Liver (tissue), 9 donors: Measurements from ENCODE around the gene RHOT2. TPM values are rescaled to one million over a fixed set of nuclear protein-coding genes. Genes with fewer than 3 reads are reported as not detected.

ENCODE experiments used
- DNase-seq: peaks from one replicate; pipeline ENCODE4 v3.0.0-alpha.2; 2017; ENCODE audit warnings: low spot score
- H3K27ac ChIP-seq, 2 donors: one replicate each; pipeline ENCODE4 v1.7.0; 2013; ENCODE audit warnings: inconsistent platforms in 2 of 2, low read length in 2 of 2, control low read depth in 1 of 2, low read depth in 1 of 2, mild to moderate bottlenecking in 1 of 2
- H3K27me3 ChIP-seq, 4 donors: one replicate each; pipeline versions ENCODE4 v1.6.1 to v1.7.0; 2013; ENCODE audit warnings: low read length in 3 of 4, inconsistent platforms in 1 of 4, mild to moderate bottlenecking in 1 of 4, moderate library complexity in 1 of 4; ENCODE audit not compliant: control insufficient read depth in 4 of 4, insufficient read depth in 4 of 4
- H3K36me3 ChIP-seq, 4 donors: one replicate each; pipeline versions ENCODE4 v1.6.1 to v1.7.0; 2013; ENCODE audit warnings: low read length in 3 of 4, mild to moderate bottlenecking in 3 of 4, low read depth in 1 of 4, moderate library complexity in 1 of 4; ENCODE audit not compliant: control insufficient read depth in 4 of 4, insufficient read depth in 3 of 4
- H3K4me1 ChIP-seq, 4 donors: one replicate each; pipeline versions ENCODE4 v1.6.1 to v1.7.0; 2013; ENCODE audit warnings: low read length in 3 of 4, mild to moderate bottlenecking in 3 of 4, moderate library complexity in 1 of 4; ENCODE audit not compliant: control insufficient read depth in 4 of 4, insufficient read depth in 4 of 4
- H3K4me3 ChIP-seq, 3 donors: one replicate each; pipeline versions ENCODE4 v1.6.1 to v1.7.0; 2013; ENCODE audit warnings: low read length in 3 of 3, control low read depth in 1 of 3, low read depth in 1 of 3, mild to moderate bottlenecking in 1 of 3
- H3K9ac ChIP-seq, 2 donors: one replicate each; pipeline ENCODE4 v1.7.0; 2013; ENCODE audit warnings: low read length in 2 of 2, mild to moderate bottlenecking in 2 of 2, moderate library complexity in 2 of 2, control low read depth in 1 of 2, low read depth in 1 of 2
- H3K9me3 ChIP-seq, 4 donors: one replicate each; pipeline versions ENCODE4 v1.6.1 to v1.7.0; 2013; ENCODE audit warnings: low read length in 3 of 4; ENCODE audit not compliant: control insufficient read depth in 4 of 4
- CTCF ChIP-seq: fragments of 150-350 bp; IDR thresholded peaks from 2 replicates; pipeline ENCODE4 v1.5.1; 2017; ENCODE audit warnings: improper control_type of control experiment, low read depth, low read length; ENCODE audit not compliant: missing input control
- EGR1 ChIP-seq, 2 donors: IDR thresholded peaks; 2 replicates each; pipeline ENCODE4 v1.6.1; 2016 to 2018; ENCODE audit warnings: antibody characterized with exemption in 2 of 2, low read depth in 2 of 2
- GABPA ChIP-seq, 2 donors: IDR thresholded peaks in 1 of 2; conservative IDR thresholded peaks in 1 of 2; 2 replicates each; pipeline ENCODE4 v1.6.1; 2016; ENCODE audit warnings: antibody characterized with exemption in 2 of 2, mild to moderate bottlenecking in 1 of 2, moderate library complexity in 1 of 2
- HNF4A ChIP-seq, 2 donors: conservative IDR thresholded peaks; 2 replicates each; pipeline ENCODE4 v1.6.1; 2016; ENCODE audit warnings: antibody characterized with exemption in 2 of 2, mild to moderate bottlenecking in 2 of 2
- JUND ChIP-seq, 2 donors: IDR thresholded peaks; 2 replicates each; pipeline ENCODE4 v1.6.1; 2016; ENCODE audit warnings: antibody characterized with exemption in 2 of 2
- MAX ChIP-seq: IDR thresholded peaks from 2 replicates; pipeline ENCODE4 v1.6.1; 2016; ENCODE audit warnings: antibody characterized with exemption
- NR2F2 ChIP-seq: IDR thresholded peaks from 2 replicates; pipeline ENCODE4 v1.6.1; 2016; ENCODE audit warnings: antibody characterized with exemption
- RAD21 ChIP-seq, 2 donors: IDR thresholded peaks; 2 replicates each; pipeline ENCODE4 v1.6.1; 2016; ENCODE audit warnings: antibody characterized with exemption in 2 of 2, mild to moderate bottlenecking in 2 of 2
- RXRA ChIP-seq, 2 donors: IDR thresholded peaks; 2 replicates each; pipeline ENCODE4 v1.6.1; 2017 to 2018; ENCODE audit warnings: antibody characterized with exemption in 2 of 2, mild to moderate bottlenecking in 1 of 2
- SP1 ChIP-seq: IDR thresholded peaks from 2 replicates; pipeline ENCODE4 v1.6.1; 2018; ENCODE audit warnings: antibody characterized with exemption, mild to moderate bottlenecking
- YY1 ChIP-seq: IDR thresholded peaks from 2 replicates; pipeline ENCODE4 v1.6.1; 2016; ENCODE audit warnings: antibody characterized with exemption, mild to moderate bottlenecking
- WGBS: extraction: QIAGEN DNeasy Blood & Tissue Kit; methylation state at CpG from one replicate; pipeline ENCODE4 v1.1.7; 2013; 5-methylcytosine and 5-hydroxymethylcytosine counted together
- polyA plus RNA-seq, 2 donors: library from polyadenylated mRNA; stranded (reverse) in 1 of 2; unstranded in 1 of 2; fragments of 200-250 nt in 1 of 2; fragments of >200 nt in 1 of 2; fragmentation: Nextera tagmentation in 1 of 2; extraction: Ambion mirVana in 1 of 2; gene quantifications; one replicate each; pipeline versions ENCODE4 v1.2.1 to v1.2.3, GENCODE V29; 2013 to 2015
- total RNA-seq, 2 donors: library from RNA; depleted of rRNA; stranded (reverse); fragments of >200 nt; gene quantifications; one replicate each; pipeline ENCODE4 v1.2.3, GENCODE V29; 2014
- TF ChIP-seq, protein P1 (sequence below): IDR thresholded peaks from 2 replicates; pipeline ENCODE4 v1.6.1; 2016; ENCODE audit warnings: antibody characterized with exemption
- TF ChIP-seq, protein P2 (sequence below): IDR thresholded peaks from 2 replicates; pipeline ENCODE4 v1.6.1; 2016; ENCODE audit warnings: antibody characterized with exemption, mild to moderate bottlenecking
- TF ChIP-seq, protein P3 (sequence below): IDR thresholded peaks from 2 replicates; pipeline ENCODE4 v1.6.1; 2016; ENCODE audit warnings: antibody characterized with exemption
- donor health status: healthy.
- donor health status: healthy.
- donor health status: healthy.
- donor health status: healthy.
- donor health status: healthy.

RHOT2 gene
- total and polyA plus RNA-seq, 4 donors = 20.8 to 37.9 (median 34.3) TPM

DNA sequence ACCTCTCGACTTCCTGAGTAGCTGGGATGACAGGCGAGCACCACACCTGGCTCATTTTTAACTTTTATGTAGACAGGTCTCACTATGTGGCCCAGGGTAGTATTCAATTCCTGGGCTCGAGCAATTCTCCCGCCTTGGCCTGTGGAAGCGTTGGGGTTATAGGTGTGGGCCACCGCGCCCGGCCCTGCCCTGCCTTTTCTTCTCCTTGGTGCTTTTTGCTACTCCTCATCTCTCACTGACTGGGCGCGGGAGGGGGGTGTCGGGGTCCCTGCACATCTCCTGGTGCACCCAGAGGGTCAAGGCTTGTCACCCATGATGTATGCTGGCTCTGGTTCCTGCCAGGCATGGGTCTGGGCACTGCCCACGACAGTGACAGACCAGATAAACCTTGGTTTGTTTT is 23.4 kb upstream of the RHOT2 start:
- H3K27ac ChIP-seq = peak overlapping the region; percentile 20 to 27
- 88% methylated on average over 12 of the region's 12 CpGs for WGBS
- peaks cover 24 to 79% (median 53%) of the 10 kb centered on the region in 4 donors for H3K4me1 ChIP-seq
- no peak overlapping the region for H3K4me3 ChIP-seq
- DNase-seq = no peak
- TF ChIP-seq CTCF (no peak), RXRA (IDR thresholded peaks at IDR 0.05) (no peak), HNF4A (conservative IDR thresholded peaks at IDR 0.05) (no peak), GABPA (IDR thresholded peaks at IDR 0.05 in 1 of 2, conservative IDR thresholded peaks at IDR 0.05 in 1 of 2) (no peak), JUND (IDR thresholded peaks at IDR 0.05) (no peak)
- TF ChIP-seq, protein P1, sequence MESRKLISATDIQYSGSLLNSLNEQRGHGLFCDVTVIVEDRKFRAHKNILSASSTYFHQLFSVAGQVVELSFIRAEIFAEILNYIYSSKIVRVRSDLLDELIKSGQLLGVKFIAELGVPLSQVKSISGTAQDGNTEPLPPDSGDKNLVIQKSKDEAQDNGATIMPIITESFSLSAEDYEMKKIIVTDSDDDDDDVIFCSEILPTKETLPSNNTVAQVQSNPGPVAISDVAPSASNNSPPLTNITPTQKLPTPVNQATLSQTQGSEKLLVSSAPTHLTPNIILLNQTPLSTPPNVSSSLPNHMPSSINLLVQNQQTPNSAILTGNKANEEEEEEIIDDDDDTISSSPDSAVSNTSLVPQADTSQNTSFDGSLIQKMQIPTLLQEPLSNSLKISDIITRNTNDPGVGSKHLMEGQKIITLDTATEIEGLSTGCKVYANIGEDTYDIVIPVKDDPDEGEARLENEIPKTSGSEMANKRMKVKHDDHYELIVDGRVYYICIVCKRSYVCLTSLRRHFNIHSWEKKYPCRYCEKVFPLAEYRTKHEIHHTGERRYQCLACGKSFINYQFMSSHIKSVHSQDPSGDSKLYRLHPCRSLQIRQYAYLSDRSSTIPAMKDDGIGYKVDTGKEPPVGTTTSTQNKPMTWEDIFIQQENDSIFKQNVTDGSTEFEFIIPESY = no peak
- TF ChIP-seq, protein P2, sequence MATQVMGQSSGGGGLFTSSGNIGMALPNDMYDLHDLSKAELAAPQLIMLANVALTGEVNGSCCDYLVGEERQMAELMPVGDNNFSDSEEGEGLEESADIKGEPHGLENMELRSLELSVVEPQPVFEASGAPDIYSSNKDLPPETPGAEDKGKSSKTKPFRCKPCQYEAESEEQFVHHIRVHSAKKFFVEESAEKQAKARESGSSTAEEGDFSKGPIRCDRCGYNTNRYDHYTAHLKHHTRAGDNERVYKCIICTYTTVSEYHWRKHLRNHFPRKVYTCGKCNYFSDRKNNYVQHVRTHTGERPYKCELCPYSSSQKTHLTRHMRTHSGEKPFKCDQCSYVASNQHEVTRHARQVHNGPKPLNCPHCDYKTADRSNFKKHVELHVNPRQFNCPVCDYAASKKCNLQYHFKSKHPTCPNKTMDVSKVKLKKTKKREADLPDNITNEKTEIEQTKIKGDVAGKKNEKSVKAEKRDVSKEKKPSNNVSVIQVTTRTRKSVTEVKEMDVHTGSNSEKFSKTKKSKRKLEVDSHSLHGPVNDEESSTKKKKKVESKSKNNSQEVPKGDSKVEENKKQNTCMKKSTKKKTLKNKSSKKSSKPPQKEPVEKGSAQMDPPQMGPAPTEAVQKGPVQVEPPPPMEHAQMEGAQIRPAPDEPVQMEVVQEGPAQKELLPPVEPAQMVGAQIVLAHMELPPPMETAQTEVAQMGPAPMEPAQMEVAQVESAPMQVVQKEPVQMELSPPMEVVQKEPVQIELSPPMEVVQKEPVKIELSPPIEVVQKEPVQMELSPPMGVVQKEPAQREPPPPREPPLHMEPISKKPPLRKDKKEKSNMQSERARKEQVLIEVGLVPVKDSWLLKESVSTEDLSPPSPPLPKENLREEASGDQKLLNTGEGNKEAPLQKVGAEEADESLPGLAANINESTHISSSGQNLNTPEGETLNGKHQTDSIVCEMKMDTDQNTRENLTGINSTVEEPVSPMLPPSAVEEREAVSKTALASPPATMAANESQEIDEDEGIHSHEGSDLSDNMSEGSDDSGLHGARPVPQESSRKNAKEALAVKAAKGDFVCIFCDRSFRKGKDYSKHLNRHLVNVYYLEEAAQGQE = no peak
- H3K9me3 ChIP-seq = no peaks in the 10 kb centered on the region
- H3K36me3 ChIP-seq = peaks cover 0 to 1% (median 0%) of the 10 kb centered on the region in 4 donors
- no peak overlapping the region for H3K9ac ChIP-seq
- H3K27me3 ChIP-seq = no peaks in the 10 kb centered on the region

DNA sequence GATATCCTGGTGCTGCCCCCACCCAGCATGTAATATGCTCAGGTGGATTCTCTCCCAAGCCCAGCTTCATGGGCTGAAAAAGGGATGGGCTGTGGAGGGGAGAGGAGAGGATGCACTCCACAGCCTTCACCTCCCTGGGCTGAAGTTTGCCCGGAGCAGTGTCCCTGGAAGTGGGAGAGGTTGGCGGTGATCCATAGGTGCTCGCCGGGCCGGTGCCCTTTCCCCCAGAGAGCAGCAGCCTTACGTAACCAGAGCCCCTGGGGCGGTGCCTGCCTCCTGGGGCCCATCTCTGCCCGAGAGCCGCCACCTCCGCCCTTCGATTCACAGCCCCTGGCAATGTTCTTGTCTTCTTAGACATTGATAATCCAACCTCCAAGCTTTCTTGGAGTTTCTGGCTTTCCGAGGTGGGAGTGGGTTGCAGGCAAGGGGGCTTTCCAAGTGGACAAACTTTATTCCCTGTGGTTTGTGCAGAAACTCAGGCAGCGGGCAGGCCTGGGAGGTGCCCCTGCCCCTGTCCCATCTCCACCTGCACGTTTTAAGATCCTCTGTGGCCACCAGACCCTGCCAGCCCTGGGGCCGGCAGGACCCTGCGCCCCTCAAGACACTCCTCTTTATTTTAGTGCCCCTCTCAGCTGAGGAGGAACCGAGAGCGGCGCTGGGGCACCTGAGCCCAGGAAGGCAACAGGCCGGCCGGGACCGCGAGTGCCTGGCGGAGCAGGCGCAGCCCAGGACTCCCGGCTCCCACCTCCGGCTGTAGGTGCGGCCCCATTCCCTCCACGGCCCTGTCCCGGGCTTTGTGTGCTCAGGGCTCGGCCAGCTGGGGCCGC is 21.9 kb upstream of the RHOT2 start:
- peak overlapping the region in 1 of 3 donors; percentile 69 for H3K4me3 ChIP-seq
- peak overlapping the region; percentile 86 to 89 for H3K27ac ChIP-seq
- peak; percentile 46 to 76 for TF ChIP-seq HNF4A (conservative IDR thresholded peaks at IDR 0.05)
- TF ChIP-seq SP1 = peak; percentile 73
- TF ChIP-seq YY1 = peak; percentile 44
- TF ChIP-seq RXRA (IDR thresholded peaks at IDR 0.05) = peak; percentile 92 to 95
- TF ChIP-seq, protein P3, sequence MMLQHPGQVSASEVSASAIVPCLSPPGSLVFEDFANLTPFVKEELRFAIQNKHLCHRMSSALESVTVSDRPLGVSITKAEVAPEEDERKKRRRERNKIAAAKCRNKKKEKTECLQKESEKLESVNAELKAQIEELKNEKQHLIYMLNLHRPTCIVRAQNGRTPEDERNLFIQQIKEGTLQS = no peak
- no peak for TF ChIP-seq JUND (IDR thresholded peaks at IDR 0.05)
- peak in 1 of 2 donors; percentile 27 for TF ChIP-seq GABPA (IDR thresholded peaks at IDR 0.05 in 1 of 2, conservative IDR thresholded peaks at IDR 0.05 in 1 of 2)
- no peak for TF ChIP-seq EGR1 (IDR thresholded peaks at IDR 0.05; ENCODE audit: low read depth in 2 of 2)
- TF ChIP-seq RAD21 (IDR thresholded peaks at IDR 0.05) = no peak
- TF ChIP-seq, protein P1 = peak; percentile 35
- TF ChIP-seq NR2F2 = no peak
- peak; percentile 34 for TF ChIP-seq MAX
- DNase-seq = peak; percentile 75
- no peaks in the 10 kb centered on the region for H3K9me3 ChIP-seq
- H3K9ac ChIP-seq = peak overlapping the region in 1 of 2 donors; percentile 62
- peaks cover 21 to 82% (median 58%) of the 10 kb centered on the region in 4 donors for H3K4me1 ChIP-seq
- no peaks in the 10 kb centered on the region for H3K27me3 ChIP-seq
- 34% methylated on average over 32 of the region's 32 CpGs for WGBS
- peaks cover 0 to 1% (median 0%) of the 10 kb centered on the region in 4 donors for H3K36me3 ChIP-seq
